GM06990 (cell line): ENCODE data around the gene GIMD1.
A peak's percentile ranks its signal among the peaks of the same experiment; 100 is the strongest.

Experiments
- DNase-seq: peaks from one replicate; pipeline ENCODE4 v3.0.0-alpha.2; 2011; ENCODE audit not compliant: insufficient read length; ENCODE audit errors: extremely low read depth
- H3K27me3 ChIP-seq: replicated peaks from 2 replicates; pipeline ENCODE4 v1.6.0; 2011; ENCODE audit warnings: low read length; ENCODE audit not compliant: control insufficient read depth, insufficient read depth
- H3K36me3 ChIP-seq: 2 replicates; pipeline ENCODE4 v1.5.1; 2011; ENCODE audit warnings: low read length; ENCODE audit not compliant: control insufficient read depth, insufficient read depth
- H3K4me3 ChIP-seq: replicated peaks from 2 replicates; pipeline ENCODE4 v1.5.1; 2011; ENCODE audit warnings: low read depth, mild to moderate bottlenecking, control low read depth, low read length
- TF ChIP-seq, protein P1 (sequence below): IDR thresholded peaks from 2 replicates; pipeline ENCODE4 v1.5.1; 2011; ENCODE audit warnings: low read length, control low read depth, mild to moderate bottlenecking, inconsistent platforms; ENCODE audit not compliant: insufficient read depth, poor library complexity, severe bottlenecking

GIMD1 gene

DNA sequence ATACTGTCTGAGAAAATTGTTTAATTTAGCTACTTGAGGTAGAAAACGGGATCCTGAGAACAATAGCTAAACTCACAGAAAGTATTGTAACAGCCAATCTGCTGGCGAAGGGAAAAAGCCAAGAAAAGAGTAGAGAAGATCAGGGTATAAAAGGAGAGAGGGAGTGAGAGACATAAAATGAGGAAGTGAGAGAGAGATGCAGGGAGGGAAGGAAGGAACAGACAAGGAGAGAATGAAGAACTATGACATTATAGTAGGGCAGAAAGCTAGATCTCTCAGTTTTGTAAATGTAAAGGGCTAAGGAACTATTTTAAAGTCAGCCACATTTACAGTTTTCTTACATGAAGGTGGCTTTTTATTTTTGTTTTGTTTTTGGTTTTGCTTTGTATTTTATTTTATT lies 1.6 kb upstream of the GIMD1 start:
- no peak for DNase-seq
- no peaks in the 10 kb centered on the region for H3K27me3 ChIP-seq
- no peak overlapping the region for H3K4me3 ChIP-seq
- no peaks in the 10 kb centered on the region for H3K36me3 ChIP-seq
- TF ChIP-seq, protein P1, sequence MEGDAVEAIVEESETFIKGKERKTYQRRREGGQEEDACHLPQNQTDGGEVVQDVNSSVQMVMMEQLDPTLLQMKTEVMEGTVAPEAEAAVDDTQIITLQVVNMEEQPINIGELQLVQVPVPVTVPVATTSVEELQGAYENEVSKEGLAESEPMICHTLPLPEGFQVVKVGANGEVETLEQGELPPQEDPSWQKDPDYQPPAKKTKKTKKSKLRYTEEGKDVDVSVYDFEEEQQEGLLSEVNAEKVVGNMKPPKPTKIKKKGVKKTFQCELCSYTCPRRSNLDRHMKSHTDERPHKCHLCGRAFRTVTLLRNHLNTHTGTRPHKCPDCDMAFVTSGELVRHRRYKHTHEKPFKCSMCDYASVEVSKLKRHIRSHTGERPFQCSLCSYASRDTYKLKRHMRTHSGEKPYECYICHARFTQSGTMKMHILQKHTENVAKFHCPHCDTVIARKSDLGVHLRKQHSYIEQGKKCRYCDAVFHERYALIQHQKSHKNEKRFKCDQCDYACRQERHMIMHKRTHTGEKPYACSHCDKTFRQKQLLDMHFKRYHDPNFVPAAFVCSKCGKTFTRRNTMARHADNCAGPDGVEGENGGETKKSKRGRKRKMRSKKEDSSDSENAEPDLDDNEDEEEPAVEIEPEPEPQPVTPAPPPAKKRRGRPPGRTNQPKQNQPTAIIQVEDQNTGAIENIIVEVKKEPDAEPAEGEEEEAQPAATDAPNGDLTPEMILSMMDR = no peak

DNA sequence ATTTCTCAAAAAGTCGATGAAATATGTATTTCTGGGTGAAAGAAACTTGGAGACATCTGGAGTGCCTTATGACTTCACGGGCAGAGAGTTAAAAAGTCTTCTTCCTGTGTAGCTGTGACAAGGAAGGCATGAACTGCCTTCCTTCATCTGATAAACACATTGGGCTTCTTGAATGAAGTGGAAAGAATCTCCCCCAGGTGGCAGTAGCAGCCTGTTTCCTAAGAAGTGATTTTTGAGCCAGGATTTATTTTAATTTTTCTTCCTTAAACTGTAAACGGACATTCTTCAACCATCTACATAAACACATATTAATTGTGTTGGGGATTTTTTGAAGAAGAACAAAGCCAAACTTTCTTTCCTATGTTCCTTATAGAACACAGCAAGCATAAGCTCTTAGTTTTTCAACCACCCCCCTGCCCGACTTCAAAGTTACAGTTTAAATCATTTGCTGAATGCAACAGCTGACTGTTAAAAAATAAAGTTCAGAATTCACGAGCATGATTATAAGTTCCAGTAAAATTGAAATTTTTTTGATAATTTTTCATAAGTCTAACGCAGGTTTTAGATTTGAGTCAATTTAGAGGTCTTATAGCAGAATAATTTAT lies 980 bp upstream of the GIMD1 start:
- Histone ChIP-seq H3K4me3 (no peak overlapping the region), H3K36me3 (no peaks in the 10 kb centered on the region), H3K27me3 (no peaks in the 10 kb centered on the region)
- no peak for DNase-seq
- TF ChIP-seq, protein P1 = peak; percentile 48

DNA sequence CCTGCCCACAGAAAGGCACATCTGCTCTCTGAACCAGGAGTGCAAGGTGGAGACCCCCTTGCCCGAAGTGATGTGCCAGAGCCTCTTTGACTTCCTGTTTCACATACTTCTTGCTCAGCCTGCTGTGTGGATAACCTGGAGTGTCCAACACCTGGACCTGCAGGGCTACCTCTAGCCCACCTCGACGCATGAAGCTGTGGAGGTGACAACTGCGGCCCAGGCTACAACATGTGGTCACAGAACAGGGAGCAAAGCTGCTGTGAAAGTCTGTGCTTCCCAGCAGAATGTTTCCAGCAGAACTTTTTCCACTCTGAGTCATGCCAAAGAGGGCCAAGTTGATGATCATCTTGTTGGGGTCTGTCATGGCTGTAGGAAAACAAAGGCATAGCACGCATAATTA lies 1.5 kb downstream of the GIMD1 start:
- TF ChIP-seq, protein P1 = no peak

DNA sequence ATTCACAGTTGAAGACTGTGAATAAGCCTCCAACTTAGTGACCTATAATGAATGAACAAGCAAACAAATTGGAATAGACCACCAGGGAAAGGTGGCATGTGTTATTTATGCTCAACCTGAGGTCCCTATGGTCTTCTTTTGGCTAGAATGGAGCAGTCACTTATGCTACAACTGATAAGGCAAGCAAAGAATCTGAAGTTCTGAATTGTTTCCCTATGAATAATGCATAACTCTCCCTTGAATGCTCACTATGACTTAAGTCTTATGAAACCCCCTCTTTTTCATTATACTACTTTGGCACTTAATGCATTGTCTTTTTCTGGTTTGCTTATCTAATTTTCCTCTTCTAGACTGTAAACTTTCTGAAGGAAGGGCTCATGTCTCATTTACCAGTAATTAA lies 2.6 kb downstream of the GIMD1 start:
- Histone ChIP-seq H3K4me3 (no peak overlapping the region), H3K36me3 (no peaks in the 10 kb centered on the region), H3K27me3 (no peaks in the 10 kb centered on the region)
- TF ChIP-seq, protein P1 = no peak
- no peak for DNase-seq

More for the DNA sequence above, 1.5 kb downstream of the GIMD1 start:
- Histone ChIP-seq H3K36me3 (no peaks in the 10 kb centered on the region), H3K4me3 (no peak overlapping the region), H3K27me3 (no peaks in the 10 kb centered on the region)
- no peak for DNase-seq

DNA sequence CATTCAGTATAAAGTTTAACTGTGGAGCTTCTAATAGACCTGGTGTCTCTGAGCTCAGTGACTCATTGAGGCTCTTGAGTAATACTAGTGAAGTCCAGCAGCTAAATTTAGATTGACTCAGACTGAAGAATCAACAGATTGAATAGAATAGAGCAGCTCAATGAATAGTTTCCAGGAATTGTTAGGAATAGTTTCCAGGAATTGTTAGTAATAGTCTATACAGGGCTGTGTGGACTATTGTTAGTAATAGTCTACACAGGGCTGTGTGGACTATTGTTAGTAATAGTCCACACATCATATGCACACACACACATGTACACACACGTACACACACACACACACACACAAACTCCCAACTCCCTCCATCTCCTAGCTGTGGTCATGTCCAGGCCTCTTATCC lies 3.0 kb downstream of the GIMD1 start:
- no peak overlapping the region for H3K4me3 ChIP-seq
- H3K27me3 ChIP-seq = no peaks in the 10 kb centered on the region
- DNase-seq = no peak
- TF ChIP-seq, protein P1 = no peak
- no peaks in the 10 kb centered on the region for H3K36me3 ChIP-seq

DNA sequence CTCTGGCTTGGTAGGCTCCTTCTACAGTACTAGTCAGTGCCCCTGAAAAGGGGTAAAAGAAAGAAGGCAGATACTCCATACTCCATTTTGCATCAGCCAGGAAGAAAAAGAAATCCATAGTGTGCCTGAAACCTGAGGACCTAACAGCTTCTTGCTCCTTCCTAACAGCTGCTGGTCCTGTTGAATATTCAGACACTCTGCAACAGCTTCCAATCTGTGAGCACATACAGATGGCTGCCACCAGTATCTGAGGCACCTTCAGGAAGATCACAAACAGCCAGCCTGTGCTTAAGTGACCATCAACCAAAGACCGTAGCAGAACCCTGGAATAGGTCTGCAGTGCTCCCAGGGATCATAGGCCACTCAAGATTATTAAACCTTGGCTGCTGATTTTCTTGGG lies 4.3 kb downstream of the GIMD1 start:
- Histone ChIP-seq H3K36me3 (no peaks in the 10 kb centered on the region), H3K27me3 (no peaks in the 10 kb centered on the region), H3K4me3 (no peak overlapping the region)
- TF ChIP-seq, protein P1 = no peak
- no peak for DNase-seq
